Karpas-422 (cell line): ENCODE measurements around the gene KDM8. TPM values are rescaled to one million over a fixed set of nuclear protein-coding genes. Genes with fewer than 3 reads are reported as not detected.

Source experiments
- DNase-seq: peaks from one replicate; pipeline ENCODE4 v3.0.0-alpha.2; 2015
- H2AFZ ChIP-seq: fragments of 200-600 bp; sonication (generic); 2 replicates; pipeline ENCODE4 v1.6.1; 2014; ENCODE audit warnings: antibody characterized with exemption, low read length, mixed read lengths
- H3K27ac ChIP-seq: fragments of 200-600 bp; sonication (generic); 2 replicates; pipeline ENCODE4 v1.5.1; 2014; ENCODE audit warnings: mild to moderate bottlenecking, low read length, moderate library complexity
- H3K27me3 ChIP-seq: fragments of 200-600 bp; sonication (generic); 2 replicates; pipeline ENCODE4 v1.6.1; 2014; ENCODE audit warnings: low read length, mixed read lengths
- H3K36me3 ChIP-seq: fragments of 200-600 bp; sonication (generic); 2 replicates; pipeline ENCODE4 v1.6.1; 2014; ENCODE audit warnings: low read length, mixed read lengths; ENCODE audit not compliant: insufficient read depth
- H3K4me1 ChIP-seq: fragments of 200-600 bp; sonication (generic); 2 replicates; pipeline ENCODE4 v1.6.1; 2014; ENCODE audit warnings: mild to moderate bottlenecking, low read length, mixed read lengths
- H3K4me2 ChIP-seq: fragments of 200-600 bp; sonication (generic); 2 replicates; pipeline ENCODE4 v1.6.1; 2014; ENCODE audit warnings: low read length, low read depth, mild to moderate bottlenecking; ENCODE audit not compliant: poor library complexity, severe bottlenecking
- H3K4me3 ChIP-seq: fragments of 200-600 bp; sonication (generic); 2 replicates; pipeline ENCODE4 v1.5.1; 2014; ENCODE audit warnings: mild to moderate bottlenecking, antibody characterized with exemption, low read length, mixed read lengths
- H3K79me2 ChIP-seq: fragments of 200-600 bp; sonication (generic); 2 replicates; pipeline ENCODE4 v1.6.1; 2014; ENCODE audit warnings: mild to moderate bottlenecking, low read length, mixed read lengths
- H3K9ac ChIP-seq: fragments of 200-600 bp; sonication (generic); 2 replicates; pipeline ENCODE4 v1.6.0; 2014; ENCODE audit warnings: low read length
- H3K9me2 ChIP-seq: fragments of 200-600 bp; sonication (generic), shearing (Covaris generic); replicated peaks from 2 replicates; pipeline ENCODE4 v1.6.0; 2014; ENCODE audit warnings: mild to moderate bottlenecking, low read length, moderate library complexity; ENCODE audit not compliant: insufficient read depth
- H3K9me3 ChIP-seq: fragments of 300-700, 200-600 bp; sonication (generic); 2 replicates; pipeline ENCODE4 v1.6.1; 2014; ENCODE audit warnings: low read length, mixed read lengths
- H4K20me1 ChIP-seq: fragments of 200-600 bp; sonication (generic); 2 replicates; pipeline ENCODE4 v1.6.1; 2014; ENCODE audit warnings: mild to moderate bottlenecking, antibody characterized with exemption, low read length, low read depth; ENCODE audit not compliant: insufficient read depth
- total RNA-seq: library from RNA; depleted of rRNA; stranded (reverse); fragments of >200 nt; shearing (Covaris generic); gene quantifications from 2 replicates; pipeline ENCODE4 v1.2.3, GENCODE V29; 2014; ENCODE audit warnings: low replicate concordance

Gene KDM8
- total RNA-seq, 1 experiment from 2014 or later: 3.1 TPM

GRCh38 chr16:27232901-27233625, 29.7 kb downstream of the KDM8 start:
- no peak for DNase-seq
- H3K9me3 ChIP-seq: no peaks in the 10 kb centered on the region

DNA sequence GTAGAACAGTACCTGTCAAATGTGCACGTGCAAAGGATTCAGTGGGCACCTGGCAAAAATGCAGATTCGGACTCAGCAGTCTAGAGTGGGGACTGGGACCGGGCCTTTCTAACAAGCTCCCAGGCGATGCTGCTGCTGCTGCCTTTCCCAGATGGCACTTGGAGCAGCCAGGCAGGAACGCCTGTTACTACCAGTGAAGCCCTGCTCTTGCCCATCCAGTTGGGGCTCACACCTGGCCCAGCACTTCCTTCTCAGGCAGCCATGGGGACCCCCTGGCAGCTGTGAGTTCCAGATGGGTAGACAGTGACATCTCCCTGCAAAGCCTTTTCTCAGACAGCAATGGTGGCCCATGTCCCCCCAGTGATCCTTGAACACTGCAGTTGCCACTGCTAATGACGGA, 30.4 kb downstream of the KDM8 start:
- Histone ChIP-seq H3K4me2 (no peak overlapping the region), H4K20me1 (no peaks in the 10 kb centered on the region), H2AFZ (no peak overlapping the region), H3K36me3 (no peaks in the 10 kb centered on the region), H3K4me1 (peaks cover 10% of the 10 kb centered on the region), H3K27ac (no peak overlapping the region), H3K9ac (no peak overlapping the region), H3K9me2 (no peaks in the 10 kb centered on the region), H3K4me3 (no peak overlapping the region), H3K9me3 (no peaks in the 10 kb centered on the region), H3K79me2 (no peaks in the 10 kb centered on the region), H3K27me3 (no peaks in the 10 kb centered on the region)
- no peak for DNase-seq

More at GRCh38 chr16:27232901-27233625, 29.7 kb downstream of the KDM8 start:
- no peak overlapping the region for H3K27ac ChIP-seq
- no peak overlapping the region for H3K9ac ChIP-seq
- H3K36me3 ChIP-seq: no peaks in the 10 kb centered on the region
- no peak overlapping the region for H3K4me2 ChIP-seq
- no peaks in the 10 kb centered on the region for H3K79me2 ChIP-seq
- no peak overlapping the region for H2AFZ ChIP-seq
- H4K20me1 ChIP-seq: no peaks in the 10 kb centered on the region
- no peak overlapping the region for H3K4me3 ChIP-seq
- no peaks in the 10 kb centered on the region for H3K9me2 ChIP-seq
- peaks cover 9% of the 10 kb centered on the region for H3K4me1 ChIP-seq
- no peaks in the 10 kb centered on the region for H3K27me3 ChIP-seq

DNA sequence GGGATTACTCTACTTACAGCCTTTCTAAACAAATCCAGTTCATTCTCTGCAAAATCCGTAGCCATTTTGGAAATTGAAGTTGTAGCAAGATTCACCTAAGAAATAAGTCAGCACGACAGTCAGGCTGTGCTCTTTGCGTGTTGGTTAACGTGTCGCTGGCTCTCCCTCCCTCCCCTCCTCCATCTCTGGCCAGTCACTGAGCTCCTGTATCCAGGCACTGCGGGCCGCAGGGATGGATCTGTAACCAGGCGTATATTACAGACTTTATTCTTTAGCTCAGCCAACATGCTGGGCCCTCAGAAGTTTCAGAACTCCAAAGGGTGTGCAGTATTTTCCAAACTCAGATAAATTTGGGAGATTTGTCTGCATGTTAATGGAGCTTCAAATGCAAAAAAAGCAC, 30.8 kb downstream of the KDM8 start:
- H4K20me1 ChIP-seq: 0 out of 2 replicates have a peak, but pooled peaks cover 2% of the 10 kb centered on the region
- H3K27me3 ChIP-seq: no peaks in the 10 kb centered on the region
- H2AFZ ChIP-seq: no peak overlapping the region
- no peak for DNase-seq
- H3K9ac ChIP-seq: no peak overlapping the region
- no peak overlapping the region for H3K27ac ChIP-seq
- no peak overlapping the region for H3K4me3 ChIP-seq
- H3K36me3 ChIP-seq: no peaks in the 10 kb centered on the region
- no peaks in the 10 kb centered on the region for H3K9me2 ChIP-seq
- H3K4me1 ChIP-seq: peaks cover 10% of the 10 kb centered on the region
- H3K79me2 ChIP-seq: no peaks in the 10 kb centered on the region
- no peaks in the 10 kb centered on the region for H3K9me3 ChIP-seq
- no peak overlapping the region for H3K4me2 ChIP-seq

- Histone ChIP-seq H2AFZ (no peak overlapping the region), H3K27me3 (no peaks in the 10 kb centered on the region), H3K4me3 (no peak overlapping the region), H3K9me2 (no peaks in the 10 kb centered on the region), H3K4me2 (no peak overlapping the region), H3K79me2 (no peaks in the 10 kb centered on the region), H3K27ac (no peak overlapping the region), H4K20me1 (0 out of 2 replicates have a peak, but pooled peaks cover 3% of the 10 kb centered on the region), H3K36me3 (no peaks in the 10 kb centered on the region), H3K9me3 (no peaks in the 10 kb centered on the region), H3K4me1 (peaks cover 10% of the 10 kb centered on the region), H3K9ac (no peak overlapping the region)
- DNase-seq: no peak
Measured at GRCh38 chr16:27234603-27235002, 31.3 kb downstream of the KDM8 start.

- no peaks in the 10 kb centered on the region for H3K9me2 ChIP-seq
- H3K4me1 ChIP-seq: peaks cover 10% of the 10 kb centered on the region
- no peak overlapping the region for H3K27ac ChIP-seq
- no peaks in the 10 kb centered on the region for H3K9me3 ChIP-seq
- H3K36me3 ChIP-seq: no peaks in the 10 kb centered on the region
- no peaks in the 10 kb centered on the region for H3K79me2 ChIP-seq
- 0 out of 2 replicates have a peak, but pooled peaks cover 3% of the 10 kb centered on the region for H4K20me1 ChIP-seq
- peak; percentile 73 for DNase-seq
- H2AFZ ChIP-seq: no peak overlapping the region
- no peak overlapping the region for H3K4me3 ChIP-seq
- no peak overlapping the region for H3K4me2 ChIP-seq
- no peak overlapping the region for H3K9ac ChIP-seq
- no peaks in the 10 kb centered on the region for H3K27me3 ChIP-seq
Measured at GRCh38 chr16:27235055-27235937, 32.0 kb downstream of the KDM8 start.

GRCh38 chr16:27235938-27236245, 32.6 kb downstream of the KDM8 start:
- Histone ChIP-seq H3K9me3 (no peaks in the 10 kb centered on the region), H3K27ac (no peak overlapping the region), H3K4me2 (no peak overlapping the region), H4K20me1 (0 out of 2 replicates have a peak, but pooled peaks cover 3% of the 10 kb centered on the region), H3K4me3 (no peak overlapping the region), H3K4me1 (peaks cover 10% of the 10 kb centered on the region), H3K79me2 (no peaks in the 10 kb centered on the region), H2AFZ (no peak overlapping the region), H3K36me3 (no peaks in the 10 kb centered on the region), H3K27me3 (no peaks in the 10 kb centered on the region), H3K9me2 (no peaks in the 10 kb centered on the region), H3K9ac (no peak overlapping the region)
- no peak for DNase-seq

DNA sequence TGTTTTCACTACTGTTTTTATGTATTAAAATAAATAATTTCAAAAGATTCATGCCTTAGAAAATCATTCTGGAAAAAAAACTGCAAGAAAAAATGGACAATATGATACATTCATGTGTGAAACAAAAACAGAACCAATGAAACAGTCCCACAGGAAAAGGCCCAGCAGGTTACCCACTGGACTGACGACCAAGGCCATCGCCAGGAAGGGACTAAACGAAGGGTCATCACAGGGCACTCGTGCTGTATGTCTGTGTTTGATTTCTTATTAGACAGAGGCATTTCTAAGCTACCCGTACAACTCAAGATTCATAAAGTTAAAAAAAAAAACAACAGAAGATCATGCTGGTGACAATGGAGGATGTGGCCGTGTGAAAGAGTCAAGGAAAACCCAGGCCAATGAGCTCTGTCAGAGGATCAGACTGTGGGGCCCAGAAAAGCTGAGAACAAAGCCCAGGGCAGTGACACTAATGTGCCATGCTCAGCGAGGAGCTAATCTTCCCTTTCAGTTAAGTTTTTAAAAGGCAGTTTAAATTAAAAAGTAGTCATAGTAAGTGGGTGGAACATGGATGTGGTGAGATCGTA, 33.4 kb downstream of the KDM8 start:
- DNase-seq: no peak
- H3K9me3 ChIP-seq: no peaks in the 10 kb centered on the region
- no peaks in the 10 kb centered on the region for H3K9me2 ChIP-seq
- no peak overlapping the region for H2AFZ ChIP-seq
- H4K20me1 ChIP-seq: 0 out of 2 replicates have a peak, but pooled peaks cover 3% of the 10 kb centered on the region
- H3K4me3 ChIP-seq: no peak overlapping the region
- H3K4me2 ChIP-seq: no peak overlapping the region
- H3K27ac ChIP-seq: no peak overlapping the region
- no peaks in the 10 kb centered on the region for H3K27me3 ChIP-seq
- H3K36me3 ChIP-seq: no peaks in the 10 kb centered on the region
- no peak overlapping the region for H3K9ac ChIP-seq
- H3K79me2 ChIP-seq: no peaks in the 10 kb centered on the region
- H3K4me1 ChIP-seq: peaks cover 10% of the 10 kb centered on the region
